ENCODE results near the gene RAB38. TPM values are rescaled to one million over a fixed set of nuclear protein-coding genes. Genes with fewer than 3 reads are reported as not detected.

The RAB38 gene
- total RNA-seq, 1 donor from 2014 or later, result 3.5 TPM

DNA sequence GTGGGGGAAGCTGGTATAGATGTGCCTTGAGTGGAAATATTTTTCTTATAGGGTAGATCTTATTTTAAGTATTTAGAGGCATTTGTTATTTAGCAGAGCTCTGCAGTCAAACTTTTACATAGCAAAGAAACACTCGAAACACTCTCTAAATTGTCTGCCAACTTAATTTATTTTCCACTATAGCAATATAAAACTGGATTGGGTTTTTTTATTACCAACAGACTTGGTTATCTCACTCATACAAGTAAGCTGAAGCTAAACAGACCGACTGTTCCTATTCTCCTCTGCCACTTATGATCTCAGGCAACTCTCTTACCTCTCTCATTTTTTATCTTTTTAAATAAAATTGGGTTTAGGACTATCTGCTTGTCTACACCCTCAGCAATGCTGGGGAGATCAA is 4.6 kb downstream of the RAB38 start:
- DNase-seq (ENCODE audit: low spot score), result no peak

DNA sequence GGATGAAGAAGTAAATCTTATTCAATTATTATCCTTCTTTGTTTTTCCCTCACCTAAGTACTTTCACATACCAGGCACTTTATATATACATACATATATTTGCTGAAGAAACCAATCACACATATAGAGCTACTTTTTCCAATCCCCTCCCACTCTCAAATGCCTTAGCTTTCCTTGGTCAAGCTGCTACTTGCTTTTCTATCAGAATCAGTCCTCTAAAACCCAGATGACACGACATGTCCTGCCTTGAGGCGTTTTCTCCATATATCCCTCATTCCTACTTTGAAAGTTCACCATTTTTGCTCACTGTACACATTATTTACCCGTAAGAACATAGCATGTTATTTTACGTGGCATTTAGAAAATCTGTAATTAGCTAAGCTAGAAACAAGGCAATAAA is 5.4 kb downstream of the RAB38 start:
- DNase-seq (ENCODE audit: low spot score), result no peak

DNA sequence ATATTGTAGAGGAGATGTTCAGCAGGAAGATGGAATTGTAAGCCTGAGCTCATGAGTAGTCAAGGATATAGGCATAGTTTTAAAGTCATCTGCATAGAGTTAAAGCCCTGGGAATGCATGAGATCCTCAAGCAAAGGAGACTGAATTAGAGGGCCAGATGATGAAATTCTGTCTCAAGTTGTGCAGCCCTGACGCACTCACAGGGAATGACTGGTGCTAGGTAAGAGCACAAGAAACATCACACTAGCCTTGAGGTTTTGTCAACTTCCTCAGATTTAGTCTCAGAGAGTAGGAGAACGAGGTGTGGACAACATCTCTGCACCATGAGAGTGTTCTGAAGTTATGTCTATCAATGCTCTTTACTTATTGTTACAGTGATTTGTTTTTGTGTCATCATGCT is 5.8 kb downstream of the RAB38 start:
- DNase-seq (ENCODE audit: low spot score), result no peak

DNA sequence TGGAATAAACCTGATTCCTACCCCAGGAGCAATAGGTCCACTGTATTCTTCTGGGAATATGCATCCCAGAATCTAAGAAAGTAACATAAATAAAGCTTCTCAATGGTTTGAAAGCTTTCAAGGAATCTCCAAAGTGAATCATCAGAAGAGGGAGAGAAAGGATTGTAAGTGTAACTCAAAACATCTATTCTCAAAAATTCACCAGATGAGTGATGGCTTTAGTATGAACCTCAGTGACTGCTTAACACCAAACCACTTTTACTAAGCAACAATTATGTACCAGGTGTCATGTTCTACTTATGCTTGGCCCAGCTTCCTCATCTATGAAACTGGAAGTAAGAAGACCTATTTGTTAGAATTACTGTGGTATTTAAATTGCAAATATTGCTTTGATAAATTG is 7.4 kb downstream of the RAB38 start:
- DNase-seq (ENCODE audit: low spot score), result no peak

DNA sequence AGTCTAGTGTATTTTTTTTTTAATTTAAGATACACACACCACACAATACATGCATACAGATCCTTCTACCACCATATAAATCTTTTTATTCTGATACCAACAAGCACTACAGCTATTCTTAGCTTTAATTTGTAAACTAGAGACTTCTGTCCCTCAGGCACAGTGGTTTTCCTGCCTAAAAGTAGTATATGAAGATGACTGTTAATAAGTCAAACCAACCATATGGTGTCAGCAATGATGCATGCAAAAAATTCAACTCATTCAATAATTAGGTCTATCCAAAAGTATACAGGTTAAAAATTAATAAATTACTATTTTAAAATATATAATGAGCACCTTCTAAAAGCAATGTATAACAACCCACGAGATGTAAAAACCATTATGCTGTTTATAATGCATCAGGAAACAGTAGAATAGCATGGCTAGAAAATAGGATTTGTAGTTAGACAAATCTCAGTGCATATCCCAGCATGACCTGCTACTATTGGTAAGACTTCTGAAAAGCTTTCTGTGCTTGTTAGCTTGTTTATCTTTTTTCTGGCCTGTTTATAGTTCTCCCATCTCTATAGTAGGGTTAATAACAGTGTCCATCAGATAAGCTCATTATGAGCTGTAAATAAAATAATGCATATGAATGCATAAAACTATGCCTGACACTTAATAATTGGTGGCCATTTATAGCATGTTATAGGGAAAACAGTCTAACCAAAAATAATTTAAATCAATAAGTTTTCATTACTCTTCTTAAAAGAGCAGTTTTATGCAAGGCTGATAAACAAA is 10.2 kb downstream of the RAB38 start:
- DNase-seq (ENCODE audit: low spot score), result no peak

DNA sequence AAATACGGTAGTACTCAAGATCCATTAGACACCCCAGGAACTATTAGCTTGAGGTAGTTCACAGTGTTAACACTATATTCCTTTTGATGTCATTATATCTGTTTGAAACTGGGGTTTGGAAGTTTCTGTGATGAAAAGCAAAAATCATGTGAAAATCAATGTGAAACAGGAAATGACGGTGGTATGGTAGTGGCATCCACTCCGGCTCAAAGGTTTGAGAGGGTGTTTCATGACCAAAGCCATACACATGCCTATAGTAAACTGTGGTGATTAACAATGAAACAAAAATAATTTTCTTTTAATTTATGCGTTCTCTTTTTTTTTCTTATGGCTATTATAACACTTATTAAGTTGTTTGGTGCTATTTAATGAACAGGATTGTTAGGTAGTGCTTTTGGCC is 10.9 kb downstream of the RAB38 start:
- no peak for DNase-seq (ENCODE audit: low spot score)

DNA sequence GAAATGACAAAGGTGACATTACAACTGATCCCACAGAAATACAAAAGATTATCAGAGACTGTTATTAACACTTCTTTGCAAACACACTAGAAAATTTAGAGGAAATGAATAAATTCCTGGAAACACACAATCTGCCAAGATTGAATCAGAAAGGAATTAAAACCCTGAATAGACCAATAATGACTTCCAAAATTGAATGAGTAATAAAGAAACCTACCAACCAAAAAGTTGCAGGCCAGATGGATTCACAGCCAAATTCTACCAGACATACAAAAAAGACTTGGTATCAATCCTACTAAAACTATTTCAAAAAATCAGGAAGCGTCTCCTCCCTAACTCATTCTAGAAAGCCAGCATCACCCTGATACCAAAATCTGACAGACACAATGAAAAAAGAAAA is 17.2 kb downstream of the RAB38 start:
- no peak for DNase-seq (ENCODE audit: low spot score)

DNA sequence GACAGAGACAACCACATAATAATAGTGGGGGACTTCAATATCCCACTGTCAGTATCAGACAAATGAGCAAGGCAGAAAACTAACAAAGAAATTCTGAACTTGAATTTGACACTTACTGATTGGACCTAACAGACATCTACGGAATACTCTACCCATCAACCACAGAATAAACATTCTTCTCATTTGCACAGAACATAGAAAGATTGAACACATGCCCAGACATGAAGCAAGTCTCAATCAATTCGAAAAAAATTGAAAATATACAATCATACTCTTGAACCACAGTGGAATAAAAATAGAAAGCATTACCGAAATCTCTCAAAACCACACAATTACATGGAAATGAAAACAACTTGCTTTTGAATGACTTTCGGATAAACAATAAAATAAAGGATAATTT is 17.9 kb downstream of the RAB38 start:
- DNase-seq (ENCODE audit: low spot score), result no peak

DNA sequence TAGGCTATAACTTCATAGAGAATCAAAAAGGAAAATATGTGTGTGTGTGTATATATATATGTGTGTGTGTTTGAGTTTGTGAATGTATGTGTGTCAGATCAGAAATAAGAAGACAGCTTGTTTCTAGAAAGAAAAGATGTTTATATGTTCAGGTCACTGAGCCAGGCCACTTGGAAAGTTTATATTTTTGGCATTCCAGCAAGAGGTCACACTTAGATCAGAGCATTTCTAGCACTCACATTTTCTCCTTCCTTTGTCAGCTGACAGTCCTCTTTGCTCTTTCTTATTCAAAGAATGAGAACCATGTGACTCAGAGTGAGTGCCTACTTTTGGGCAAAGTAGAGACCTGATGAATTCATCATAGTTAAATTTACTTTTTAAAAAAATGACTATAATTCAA is 22.9 kb downstream of the RAB38 start:
- no peak for DNase-seq (ENCODE audit: low spot score)

DNA sequence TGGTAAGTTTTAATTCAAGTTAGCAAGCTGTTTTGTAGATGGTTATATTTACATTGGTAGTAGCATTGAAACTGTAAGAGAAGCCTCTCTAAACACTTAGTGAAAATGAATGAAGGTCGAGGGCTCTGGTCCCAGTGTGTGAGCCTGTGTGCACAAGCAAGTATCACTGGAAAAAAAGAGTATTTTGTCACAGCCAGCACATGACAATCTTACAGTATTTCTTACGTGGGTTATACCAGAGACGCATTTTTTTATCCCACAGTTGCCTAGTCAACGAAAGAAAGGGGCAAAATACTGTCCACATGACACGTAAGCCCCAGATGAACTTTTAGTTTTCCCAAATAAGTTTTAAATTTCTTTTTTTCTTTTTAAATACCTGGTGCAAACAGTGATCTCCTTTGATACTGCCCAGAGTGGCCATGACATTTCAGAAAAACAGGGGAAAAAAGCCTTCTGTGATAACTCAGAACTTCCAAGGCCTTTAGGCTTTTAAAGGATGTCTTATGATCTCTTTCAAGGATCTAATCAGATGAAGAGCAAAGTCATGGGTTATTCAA is 23.5 kb downstream of the RAB38 start:
- DNase-seq (ENCODE audit: low spot score), result no peak

DNA sequence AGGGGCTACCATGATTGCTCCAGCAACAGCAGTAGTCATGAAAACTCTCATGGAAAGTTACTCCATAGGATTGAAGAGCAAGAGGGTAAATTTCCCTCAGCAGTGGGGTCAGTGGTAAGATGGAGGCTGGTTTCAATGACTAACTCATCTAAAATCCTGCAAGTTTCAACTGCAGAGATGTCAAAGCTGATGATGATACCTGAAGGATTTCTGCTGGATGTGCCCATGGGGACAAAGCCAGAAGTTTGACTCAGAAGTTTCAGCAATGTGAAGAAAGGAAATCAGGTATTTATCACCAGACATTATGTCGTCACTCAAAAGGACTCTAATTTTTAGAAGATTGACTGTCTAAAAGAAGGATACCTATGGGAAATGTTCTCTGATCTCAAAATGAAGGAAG is 29.1 kb downstream of the RAB38 start:
- DNase-seq (ENCODE audit: low spot score), result no peak

DNA sequence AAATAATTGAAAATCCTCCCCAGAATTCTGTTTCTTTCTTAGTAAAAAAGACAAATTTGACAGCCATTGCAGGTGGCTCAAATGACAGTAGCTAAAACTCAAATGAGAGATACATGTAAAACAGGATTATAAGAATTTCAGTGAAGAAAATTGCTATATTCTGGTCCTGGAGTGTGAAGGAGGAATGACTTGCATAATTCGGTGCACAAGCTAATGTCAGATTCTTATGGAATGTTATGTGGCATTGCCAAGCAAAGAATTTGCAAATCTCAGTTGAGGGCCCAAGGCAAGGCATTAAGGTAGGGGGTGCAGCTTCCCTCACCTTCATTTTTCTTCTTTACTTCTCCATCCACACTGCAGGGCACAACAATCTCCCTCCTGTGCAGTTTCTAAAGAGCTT is 35.4 kb downstream of the RAB38 start:
- no peak for DNase-seq (ENCODE audit: low spot score)

DNA sequence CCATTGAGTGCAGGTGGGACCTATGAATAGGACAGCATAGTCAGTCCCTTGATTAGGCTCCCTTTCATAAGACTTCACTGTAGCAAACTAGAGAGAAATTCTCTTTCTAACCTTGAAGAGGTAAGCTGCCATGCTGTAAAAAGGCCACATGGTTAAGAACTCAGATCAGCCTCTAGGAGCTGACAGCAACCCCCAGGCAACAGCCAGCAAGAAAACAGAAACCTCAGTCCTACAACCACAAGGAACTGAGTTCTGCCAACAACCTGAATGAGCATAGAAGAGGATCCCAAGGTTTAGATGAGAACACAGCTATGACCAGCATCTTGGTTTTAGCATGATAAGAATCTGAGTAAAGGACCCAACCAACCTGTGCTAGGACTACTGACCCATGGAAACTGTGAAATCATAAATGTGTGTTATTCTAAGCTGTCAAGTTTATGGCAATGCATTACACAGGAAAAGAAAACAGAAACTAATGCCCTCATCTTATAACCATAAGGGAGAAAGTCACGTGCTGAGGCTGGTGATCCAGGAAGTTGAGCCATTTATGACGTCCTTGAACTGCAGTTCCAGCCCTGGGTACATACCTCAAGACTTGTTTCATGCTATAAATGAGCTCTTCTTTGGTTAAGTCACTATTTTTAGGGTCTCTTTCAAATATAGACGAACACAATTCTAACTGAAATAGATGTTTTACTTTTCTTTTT is 43.3 kb downstream of the RAB38 start:
- no peak for DNase-seq (ENCODE audit: low spot score)

DNA sequence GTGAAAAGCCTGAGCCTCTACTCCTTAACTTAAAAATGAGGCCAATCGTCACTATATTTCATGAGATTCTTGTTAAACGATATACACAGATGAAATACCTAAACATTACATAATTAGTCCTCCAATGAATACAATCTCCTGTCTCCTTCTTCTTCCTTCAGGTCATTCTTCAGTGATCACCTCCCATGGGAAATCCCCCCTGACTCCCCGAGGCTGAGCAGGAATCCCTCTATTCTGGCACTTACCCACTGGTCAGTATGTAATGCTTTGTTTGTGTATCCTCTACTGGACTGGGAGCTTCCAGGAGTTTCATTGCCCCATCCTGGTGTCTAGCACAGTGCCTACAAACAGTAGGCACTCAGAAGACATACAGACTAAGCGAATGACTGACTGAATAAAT is 52.3 kb downstream of the RAB38 start:
- no peak for DNase-seq (ENCODE audit: low spot score)

DNA sequence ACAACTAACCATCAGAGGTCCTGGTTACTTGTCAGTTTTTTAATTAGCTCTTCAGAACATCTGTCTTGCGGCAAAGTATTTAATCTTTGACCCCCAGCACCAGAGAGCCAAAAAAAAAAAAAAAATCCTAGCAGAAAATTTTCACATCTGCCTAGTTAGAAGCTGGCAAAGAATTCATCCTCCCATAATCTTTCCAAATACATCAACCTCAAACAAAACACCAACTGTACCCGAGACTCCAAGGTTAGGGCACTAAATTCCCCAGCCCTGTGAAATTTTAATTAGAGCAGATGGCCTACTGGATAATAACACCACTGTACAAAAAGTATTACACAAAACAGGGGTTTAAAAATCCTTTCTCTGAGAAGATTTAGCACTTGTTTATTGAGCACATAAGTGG is 55.7 kb downstream of the RAB38 start:
- DNase-seq (ENCODE audit: low spot score), result no peak

DNA sequence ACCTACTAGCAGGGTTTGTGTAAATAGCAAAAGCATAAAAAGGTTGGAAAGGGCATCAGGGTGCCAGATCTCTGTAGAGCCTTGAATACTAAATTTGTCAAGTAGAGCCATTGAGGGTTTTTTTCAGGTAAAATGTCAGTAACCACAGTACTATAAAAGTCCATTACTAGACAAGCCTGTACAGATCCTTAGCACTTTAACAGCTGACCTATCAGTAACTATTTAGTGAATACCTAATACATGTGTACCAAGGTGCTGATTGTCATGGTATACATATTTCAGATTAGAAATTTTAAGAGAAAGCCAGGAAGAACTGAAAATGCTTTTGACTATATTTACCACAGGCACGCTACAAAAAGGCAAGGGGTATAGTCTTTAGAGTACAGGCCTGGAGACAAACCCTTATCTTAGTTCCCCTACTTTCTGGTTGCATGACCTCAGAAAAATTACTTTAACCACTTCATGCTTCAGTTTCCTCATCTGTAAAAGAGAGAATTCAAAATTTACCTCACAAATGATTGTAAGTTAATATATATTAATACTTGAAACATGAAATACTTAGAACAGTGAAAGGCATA is 57.9 kb downstream of the RAB38 start:
- DNase-seq (ENCODE audit: low spot score), result no peak

DNA sequence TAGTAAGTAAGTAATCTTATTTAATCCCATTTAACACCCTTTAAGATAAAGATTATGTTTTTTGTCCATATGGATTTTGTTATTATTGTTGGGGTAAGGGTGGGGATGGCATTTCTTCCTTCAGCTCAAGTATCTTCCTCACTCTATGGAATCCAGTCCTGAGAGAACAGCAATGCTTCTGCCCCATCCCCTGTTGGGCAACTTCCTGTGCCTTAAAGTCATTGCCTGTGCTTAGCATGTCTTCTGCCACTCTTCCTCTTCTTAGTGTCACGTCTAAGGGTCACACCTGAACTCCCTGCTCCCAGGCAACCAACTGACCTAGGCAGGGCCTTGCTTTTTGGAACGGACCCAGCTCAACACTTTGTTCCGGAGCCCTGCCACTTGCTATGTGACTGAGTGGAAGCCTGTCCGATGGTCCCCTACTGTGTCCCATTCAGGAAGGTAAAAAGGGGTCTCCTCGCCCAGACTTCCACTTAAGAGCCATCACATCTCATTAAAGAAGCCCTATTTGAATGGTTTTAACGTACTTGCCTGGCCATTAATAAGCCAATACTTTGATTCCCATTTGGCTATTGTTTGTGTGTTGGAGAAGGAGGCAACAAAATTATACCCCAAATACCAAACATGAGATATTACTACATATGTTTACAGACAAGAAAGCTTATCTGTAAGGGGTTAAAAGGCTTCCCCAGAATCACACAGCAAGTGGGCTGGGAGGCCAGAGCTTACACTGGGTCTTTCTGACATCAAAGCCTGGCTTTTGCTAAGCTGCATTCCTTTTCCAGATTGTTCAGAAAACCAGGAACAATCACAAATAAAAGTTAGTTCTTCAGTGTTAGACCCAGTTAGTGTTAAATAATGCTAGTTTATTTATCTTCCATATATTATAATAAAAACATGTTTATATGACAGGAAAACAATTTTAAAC is 59.2 kb downstream of the RAB38 start:
- no peak for DNase-seq (ENCODE audit: low spot score)

DNA sequence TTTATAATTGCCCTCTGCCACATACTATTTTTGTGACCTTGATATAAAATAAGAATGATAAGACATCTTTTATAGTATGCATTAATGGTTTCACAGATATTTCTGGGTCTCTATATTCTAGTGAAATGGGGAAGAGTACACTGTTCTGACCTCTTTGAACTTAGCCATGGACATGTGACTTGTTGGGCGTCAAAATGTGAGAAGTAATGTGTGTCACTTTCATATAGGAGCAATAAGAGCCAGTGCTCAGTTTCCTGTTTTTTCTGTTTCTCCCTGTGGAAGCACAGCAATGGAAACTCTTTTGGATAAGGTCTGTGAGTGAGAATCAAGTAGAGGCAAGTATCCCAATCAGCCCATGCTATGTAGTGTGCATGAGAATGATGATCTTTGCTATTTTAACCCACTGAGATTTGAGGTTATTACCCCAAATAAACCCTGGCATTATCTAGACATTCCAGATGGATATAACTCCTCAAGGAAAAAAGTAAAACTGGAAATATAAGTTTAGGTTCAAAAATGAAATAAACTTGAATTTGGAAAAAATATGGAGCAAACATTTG is 60.7 kb downstream of the RAB38 start:
- DNase-seq (ENCODE audit: low spot score), result no peak

DNA sequence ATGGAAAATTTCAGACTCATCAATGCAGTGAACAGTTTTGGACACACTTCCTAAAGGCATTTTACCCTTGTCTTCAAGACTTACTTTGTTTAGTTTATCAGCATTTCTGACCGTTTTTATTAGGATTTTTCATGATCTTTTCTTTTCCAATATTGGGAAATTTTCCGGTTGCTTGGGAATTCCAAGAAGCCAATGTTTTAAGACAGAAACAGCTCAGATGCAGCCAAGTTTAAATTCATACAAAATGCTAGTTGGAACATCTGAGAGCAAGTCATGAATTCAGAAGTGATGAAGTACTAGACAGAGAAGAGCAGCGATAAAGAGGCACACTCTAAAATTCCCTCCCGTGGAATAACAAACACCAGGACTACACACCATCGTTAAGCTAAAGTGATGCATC is 68.6 kb downstream of the RAB38 start:
- DNase-seq (ENCODE audit: low spot score), result no peak

DNA sequence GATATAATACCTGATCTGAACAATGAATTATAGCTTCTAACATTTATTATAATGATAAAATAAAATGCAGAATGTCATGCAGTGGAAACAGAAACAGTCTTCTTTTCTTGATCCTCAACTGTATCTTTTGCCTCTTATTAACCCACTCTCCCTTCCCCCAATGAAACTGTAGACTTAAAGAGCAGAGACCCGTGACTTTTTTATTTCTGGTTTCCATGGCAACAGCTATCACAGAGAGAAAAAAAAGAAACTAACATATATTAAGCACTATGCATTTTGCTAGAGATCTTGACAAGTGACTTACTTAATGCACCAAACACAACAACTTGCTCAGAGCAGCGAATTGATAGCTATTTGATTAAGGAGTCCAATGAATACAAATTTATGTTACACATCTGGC is 69.3 kb downstream of the RAB38 start:
- DNase-seq (ENCODE audit: low spot score), result no peak

DNA sequence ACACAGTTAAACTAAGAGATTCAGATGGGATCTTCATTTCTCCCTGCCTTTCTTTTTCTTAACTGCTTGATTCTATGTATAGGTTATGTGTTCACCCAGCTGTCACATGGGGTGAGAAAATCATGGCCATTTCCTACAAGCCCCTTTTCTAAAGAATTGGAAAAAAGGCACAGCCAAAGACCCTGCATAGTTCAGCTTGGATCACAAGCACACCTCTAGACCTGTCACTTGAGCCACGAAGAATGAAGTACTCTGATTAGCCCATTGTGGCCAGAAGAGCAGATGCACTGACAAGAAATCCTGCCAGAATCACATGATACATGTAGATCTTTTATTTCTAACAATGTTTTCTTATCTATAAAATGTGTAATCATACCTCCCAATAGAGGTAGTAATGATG is 69.7 kb downstream of the RAB38 start:
- no peak for DNase-seq (ENCODE audit: low spot score)
